ENCODE results near the gene SIX2. TPM values are rescaled to one million over a fixed set of nuclear protein-coding genes. Genes with fewer than 3 reads are reported as not detected.

SIX2 gene
- total and polyA plus RNA-seq, 10 of the 15 experiments (the other 5 are each of a cell fraction or from before 2014, with no cell fraction given), result not detected

- H3K4me2 ChIP-seq (ENCODE audit: control insufficient read depth, insufficient read depth), result no peak overlapping the region
- BruUV-seq (replicated peaks), result no TSS peak
- H2AFZ ChIP-seq (ENCODE audit: control insufficient read depth, low read depth, low read length), result no peak overlapping the region
- no peak overlapping the region for H3K9ac ChIP-seq (ENCODE audit: control insufficient read depth, insufficient read depth, low read length)
- RAD21 ChIA-PET (ENCODE audit: unreplicated experiment), result no interaction called here
- DNase-seq (ENCODE audit: low read depth, low spot score) (no peak), ATAC-seq (peak; percentile 68), FAIRE-seq (no peak)
- CTCF ChIA-PET, result interaction anchor here (0.5 to 1.9 kb wide), 5 partner anchors 9 to 485 kb away, joined by 3 to 7 read pairs (median 4); no protein-coding TSS in a partner anchor
- POLR2A ChIA-PET, result no interaction called here
- in situ Hi-C loops (cut with MboI) (loop anchor here (5.0 kb wide), 1 partner anchor 487 kb away; no protein-coding TSS in a partner anchor), intact Hi-C loops (cut with micrococcal nuclease; ENCODE audit: unreplicated experiment) (no loop called here)
- 18% methylated on average over 16 of the region's 16 CpGs for WGBS (ENCODE audit: insufficient coverage, insufficient replicate concordance, low lambda C conversion rate, missing lambda C conversion rate)
- H3K36me3 ChIP-seq (ENCODE audit: control insufficient read depth in 2 of 2, insufficient read depth in 2 of 2, low read length in 1 of 2), result no peaks in the 10 kb centered on the region
- no peak for TF ChIP-seq SIN3A (IDR thresholded peaks at IDR 0.05; ENCODE audit: low read depth, low read length)
- no peak for TF ChIP-seq ASH2L (IDR thresholded peaks at IDR 0.05; ENCODE audit: borderline replicate concordance, low read depth)
- no peak for TF ChIP-seq TCF12 (IDR thresholded peaks at IDR 0.05; ENCODE audit: low read depth, low read length)
- TF ChIP-seq RBBP5 (conservative IDR thresholded peaks at IDR 0.05), result no peak
- TF ChIP-seq, protein P1, sequence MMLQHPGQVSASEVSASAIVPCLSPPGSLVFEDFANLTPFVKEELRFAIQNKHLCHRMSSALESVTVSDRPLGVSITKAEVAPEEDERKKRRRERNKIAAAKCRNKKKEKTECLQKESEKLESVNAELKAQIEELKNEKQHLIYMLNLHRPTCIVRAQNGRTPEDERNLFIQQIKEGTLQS (IDR thresholded peaks at IDR 0.05; ENCODE audit: borderline replicate concordance, extremely low read depth, low read depth, low read length), result no peak
- TF ChIP-seq MTA2 (IDR thresholded peaks at IDR 0.05; ENCODE audit: low read depth), result no peak
- H3K79me2 ChIP-seq (ENCODE audit: control insufficient read depth, insufficient read depth, low read length), result no peaks in the 10 kb centered on the region
- H4K20me1 ChIP-seq (ENCODE audit: control insufficient read depth, insufficient read depth), result no peaks in the 10 kb centered on the region
- H3K4me3 ChIP-seq, result no peak overlapping the region
- peaks cover 2 to 3% of the 10 kb centered on the region in 2 experiments; a peak in 1 of 4 replicates for H3K27me3 ChIP-seq (replicated peaks in 1 of 2; ENCODE audit: control insufficient read depth in 2 of 2, insufficient read depth in 2 of 2, low read length in 1 of 2)
- H3K27ac ChIP-seq (ENCODE audit: control insufficient read depth, insufficient read depth), result no peak overlapping the region
- no peaks in the 10 kb centered on the region for H3K9me3 ChIP-seq (replicated peaks; ENCODE audit: control insufficient read depth, insufficient read depth, low read length)
- SMC1A ChIA-PET (ENCODE audit: uncharacterized antibody, unreplicated experiment), result interaction anchor here (1.0 to 1.1 kb wide), 2 partner anchors 485 to 573 kb away, joined by 3 read pairs; no protein-coding TSS in a partner anchor
- H3K4me1 ChIP-seq (ENCODE audit: control insufficient read depth, insufficient read depth, low read length), result no peaks in the 10 kb centered on the region
These were observed 44.5 kb downstream of the SIX2 start for GRCh38 chr2:44964752-44965236.

- Histone ChIP-seq H3K9me3 (replicated peaks; ENCODE audit: control insufficient read depth, insufficient read depth, low read length) (no peaks in the 10 kb centered on the region), H3K79me2 (ENCODE audit: control insufficient read depth, insufficient read depth, low read length) (no peaks in the 10 kb centered on the region), H4K20me1 (ENCODE audit: control insufficient read depth, insufficient read depth) (no peaks in the 10 kb centered on the region), H3K36me3 (ENCODE audit: control insufficient read depth in 2 of 2, insufficient read depth in 2 of 2, low read length in 1 of 2) (no peaks in the 10 kb centered on the region), H3K4me1 (ENCODE audit: control insufficient read depth, insufficient read depth, low read length) (no peaks in the 10 kb centered on the region), H3K4me2 (ENCODE audit: control insufficient read depth, insufficient read depth) (no peak overlapping the region), H3K4me3 (no peak overlapping the region), H2AFZ (ENCODE audit: control insufficient read depth, low read depth, low read length) (no peak overlapping the region), H3K27me3 (replicated peaks in 1 of 2; ENCODE audit: control insufficient read depth in 2 of 2, insufficient read depth in 2 of 2, low read length in 1 of 2) (peaks cover 2 to 3% of the 10 kb centered on the region in 2 experiments; a peak in 2 of 4 replicates), H3K27ac (ENCODE audit: control insufficient read depth, insufficient read depth) (no peak overlapping the region), H3K9ac (ENCODE audit: control insufficient read depth, insufficient read depth, low read length) (no peak overlapping the region)
- intact Hi-C loops (cut with micrococcal nuclease; ENCODE audit: unreplicated experiment) (no loop called here), in situ Hi-C loops (cut with MboI) (loop anchor here (5.0 kb wide), 1 partner anchor 485 kb away; no protein-coding TSS in a partner anchor)
- RAD21 ChIA-PET (ENCODE audit: unreplicated experiment), result no interaction called here
- DNase-seq (ENCODE audit: low read depth, low spot score), result no peak
- no peak for TF ChIP-seq SRF (IDR thresholded peaks at IDR 0.05; ENCODE audit: low read depth in 2 of 2, low read length in 2 of 2)
- no peak for TF ChIP-seq HSF1 (IDR thresholded peaks at IDR 0.05; ENCODE audit: low read depth, low read length)
- no TSS peak for BruUV-seq (replicated peaks)
- ATAC-seq, result no peak
- CTCF ChIA-PET, result no interaction called here
- WGBS (ENCODE audit: insufficient coverage, insufficient replicate concordance, low lambda C conversion rate, missing lambda C conversion rate), result 27% methylated on average over 5 of the region's 5 CpGs
- POLR2A ChIA-PET, result no interaction called here
- SMC1A ChIA-PET (ENCODE audit: uncharacterized antibody, unreplicated experiment), result no interaction called here
- no peak for FAIRE-seq
These were observed 47.0 kb downstream of the SIX2 start for GRCh38 chr2:44962176-44962695.
